PC-3 (cell line): Measurements from ENCODE around the gene LGALS3BP. TPM values are rescaled to one million over a fixed set of nuclear protein-coding genes. Genes with fewer than 3 reads are reported as not detected.

Source experiments
- ATAC-seq: fragments of 200-7000 bp; cut with Tn5 transposase; 2 replicates; pipeline ENCODE4 v1.9.1; 2020; ENCODE audit warnings: mild to moderate bottlenecking, moderate library complexity
- BruUV-seq: library from RNA; stranded (reverse); fragments of 400-500 nt; replicated peaks from 2 replicates; lab custom pipeline; 2021; lab: Mats Ljungman, UMichigan
- CTCF ChIA-PET: fragments of 300-600 bp; sonication (Branson Sonifier 250); formaldehyde crosslinking; loops from one replicate; lab custom pipeline; 2022; ENCODE audit warnings: antibody characterized with exemption; lab: Charles Lee
- POLR2A ChIA-PET: fragments of 300-600 bp; sonication (Branson Sonifier 250); formaldehyde crosslinking; loops from one replicate; lab custom pipeline; 2022; ENCODE audit warnings: antibody characterized with exemption; ENCODE audit not compliant: unreplicated experiment; lab: Charles Lee
- DNase-seq: peaks from one replicate; pipeline ENCODE4 v3.0.0-alpha.2; 2015
- H2AFZ ChIP-seq: fragments of 300-600 bp; sonication (generic); 2 replicates; pipeline ENCODE4 v1.6.0; 2016; ENCODE audit warnings: antibody characterized with exemption, low read length
- H3F3A ChIP-seq: fragments of 300-600 bp; sonication (generic); one replicate; pipeline ENCODE4 v1.6.0; 2017; ENCODE audit warnings: antibody characterized with exemption, low read length, control low read depth, mild to moderate bottlenecking; ENCODE audit not compliant: unreplicated experiment
- H3K27ac ChIP-seq: fragments of 300-600 bp; sonication (generic); 2 replicates; pipeline ENCODE4 v1.5.1; 2016; ENCODE audit warnings: mild to moderate bottlenecking, low read length
- H3K27me3 ChIP-seq: fragments of 300-600 bp; sonication (generic); 2 replicates; pipeline ENCODE4 v1.6.1; 2016; ENCODE audit warnings: low read length, mixed read lengths
- H3K36me3 ChIP-seq: fragments of 300-600 bp; sonication (generic); 2 replicates; pipeline ENCODE4 v1.6.1; 2016; ENCODE audit warnings: low read depth, mixed run types, low read length, mixed read lengths
- H3K4me1 ChIP-seq: fragments of 300-600 bp; sonication (generic); 2 replicates; pipeline ENCODE4 v1.5.1; 2016; ENCODE audit warnings: low read length; ENCODE audit not compliant: insufficient read depth
- H3K4me2 ChIP-seq: fragments of 300-600 bp; sonication (generic); 2 replicates; pipeline ENCODE4 v1.6.0; 2016; ENCODE audit warnings: low read length
- H3K4me3 ChIP-seq: fragments of 300-600 bp; sonication (generic); 2 replicates; pipeline ENCODE4 v1.5.1; 2016; ENCODE audit warnings: mild to moderate bottlenecking, low read length, mixed read lengths
- H3K79me2 ChIP-seq: fragments of 300-600 bp; sonication (generic); 2 replicates; pipeline ENCODE4 v1.6.1; 2017; ENCODE audit warnings: low read length, mixed read lengths
- H3K9ac ChIP-seq: fragments of 300-600 bp; sonication (generic); 2 replicates; pipeline ENCODE4 v1.6.0; 2016; ENCODE audit warnings: mild to moderate bottlenecking, low read length
- H3K9me2 ChIP-seq: fragments of 300-600 bp; sonication (generic); replicated peaks from 2 replicates; pipeline ENCODE4 v1.6.1; 2016; ENCODE audit warnings: mixed run types, low read length, mixed read lengths
- H3K9me3 ChIP-seq: fragments of 300-600 bp; sonication (generic); 2 replicates; pipeline ENCODE4 v1.6.1; 2016; ENCODE audit warnings: low read length, mixed read lengths
- H4K20me1 ChIP-seq: fragments of 300-600 bp; sonication (generic); 2 replicates; pipeline ENCODE4 v1.6.1; 2016; ENCODE audit warnings: low read length, mixed read lengths
- CTCF ChIP-seq: fragments of 300-600 bp; sonication (generic); conservative IDR thresholded peaks from 2 replicates; pipeline ENCODE4 v1.5.1; 2017; ENCODE audit warnings: antibody characterized with exemption, low read depth, mild to moderate bottlenecking, low read length
- EZH2 ChIP-seq: fragments of 300-600 bp; sonication (generic); IDR thresholded peaks from one replicate; pipeline ENCODE4 v1.6.1; 2017; ENCODE audit warnings: antibody characterized with exemption, mild to moderate bottlenecking, low read length; ENCODE audit not compliant: unreplicated experiment
- EZH2phosphoT487 ChIP-seq: fragments of 300-600 bp; sonication (generic); IDR thresholded peaks from 2 replicates; pipeline ENCODE4 v1.6.1; 2018; ENCODE audit warnings: mild to moderate bottlenecking, antibody characterized with exemption, low read length, borderline replicate concordance
- intact Hi-C: fragments of 100-400 bp; cut with micrococcal nuclease; formaldehyde crosslinking; loops from 2 replicates; pipeline ENCODE4 v1.9.0; 2023
- total RNA-seq: library from RNA; depleted of rRNA; stranded (reverse); fragments of >200 nt; gene quantifications from 2 replicates; pipeline ENCODE4 v1.2.3, GENCODE V29; 2014

Gene LGALS3BP
- total RNA-seq, 1 experiment from 2014 or later, result 72.4 TPM

- H3K4me3 ChIP-seq, result no peak overlapping the region
- no peaks in the 10 kb centered on the region for H3K36me3 ChIP-seq
- ChIA-PET CTCF (no interaction called here), POLR2A (no interaction called here)
- no peak overlapping the region for H3K27ac ChIP-seq
- H3K27me3 ChIP-seq, result no peaks in the 10 kb centered on the region
- H3K4me2 ChIP-seq, result no peak overlapping the region
- H3F3A ChIP-seq, result no peaks in the 10 kb centered on the region
- no peaks in the 10 kb centered on the region for H3K9me2 ChIP-seq
- H3K9ac ChIP-seq, result no peak overlapping the region
- intact Hi-C loops, result no loop called here
- H2AFZ ChIP-seq, result no peak overlapping the region
- DNase-seq (no peak), ATAC-seq (no peak)
- TF ChIP-seq CTCF (no peak), EZH2 (no peak), EZH2phosphoT487 (no peak)
- H3K4me1 ChIP-seq, result no peaks in the 10 kb centered on the region
- peaks cover 16% of the 10 kb centered on the region for H3K9me3 ChIP-seq
- no peaks in the 10 kb centered on the region for H3K79me2 ChIP-seq
- H4K20me1 ChIP-seq, result no peaks in the 10 kb centered on the region
- no TSS peak for BruUV-seq
Measured at GRCh38 chr17:78951967-78952551, 27.7 kb downstream of the LGALS3BP start.

GRCh38 chr17:78950870-78951269, 28.9 kb downstream of the LGALS3BP start:
- no peaks in the 10 kb centered on the region for H4K20me1 ChIP-seq
- no peaks in the 10 kb centered on the region for H3K79me2 ChIP-seq
- intact Hi-C loops, result no loop called here
- no peak overlapping the region for H2AFZ ChIP-seq
- peaks cover 16% of the 10 kb centered on the region for H3K9me3 ChIP-seq
- no peaks in the 10 kb centered on the region for H3F3A ChIP-seq
- H3K9ac ChIP-seq, result no peak overlapping the region
- no peak for TF ChIP-seq CTCF
- no peak for TF ChIP-seq EZH2
- TF ChIP-seq EZH2phosphoT487, result no peak
- no peak overlapping the region for H3K4me3 ChIP-seq
- H3K9me2 ChIP-seq, result no peaks in the 10 kb centered on the region
- CTCF ChIA-PET, result no interaction called here
- BruUV-seq, result no TSS peak
- no peak overlapping the region for H3K4me2 ChIP-seq
- POLR2A ChIA-PET, result no interaction called here
- no peaks in the 10 kb centered on the region for H3K36me3 ChIP-seq
- H3K27me3 ChIP-seq, result no peaks in the 10 kb centered on the region
- DNase-seq, result no peak
- no peaks in the 10 kb centered on the region for H3K4me1 ChIP-seq
- no peak for ATAC-seq
- no peak overlapping the region for H3K27ac ChIP-seq

GRCh38 chr17:78947235-78948149, 32.2 kb downstream of the LGALS3BP start:
- ATAC-seq (no peak), DNase-seq (no peak)
- H3K79me2 ChIP-seq, result no peaks in the 10 kb centered on the region
- peaks cover 16% of the 10 kb centered on the region for H3K9me3 ChIP-seq
- no TSS peak for BruUV-seq
- no peaks in the 10 kb centered on the region for H4K20me1 ChIP-seq
- no peak overlapping the region for H3K9ac ChIP-seq
- H3K36me3 ChIP-seq, result no peaks in the 10 kb centered on the region
- no peaks in the 10 kb centered on the region for H3K9me2 ChIP-seq
- H3K4me1 ChIP-seq, result no peaks in the 10 kb centered on the region
- H2AFZ ChIP-seq, result no peak overlapping the region
- ChIA-PET POLR2A (no interaction called here), CTCF (no interaction called here)
- intact Hi-C loops, result no loop called here
- no peaks in the 10 kb centered on the region for H3K27me3 ChIP-seq
- no peak overlapping the region for H3K4me2 ChIP-seq
- no peak overlapping the region for H3K27ac ChIP-seq
- H3F3A ChIP-seq, result no peaks in the 10 kb centered on the region
- TF ChIP-seq CTCF, result no peak
- no peak for TF ChIP-seq EZH2
- no peak for TF ChIP-seq EZH2phosphoT487
- no peak overlapping the region for H3K4me3 ChIP-seq
